Fibroblast of the conjunctiva (primary cell): ENCODE results near the gene NXPH3.

Source experiments
- DNase-seq: peaks from one replicate; pipeline ENCODE4 v3.0.0-alpha.2; 2010; ENCODE audit warnings: low read depth

The NXPH3 gene

DNA sequence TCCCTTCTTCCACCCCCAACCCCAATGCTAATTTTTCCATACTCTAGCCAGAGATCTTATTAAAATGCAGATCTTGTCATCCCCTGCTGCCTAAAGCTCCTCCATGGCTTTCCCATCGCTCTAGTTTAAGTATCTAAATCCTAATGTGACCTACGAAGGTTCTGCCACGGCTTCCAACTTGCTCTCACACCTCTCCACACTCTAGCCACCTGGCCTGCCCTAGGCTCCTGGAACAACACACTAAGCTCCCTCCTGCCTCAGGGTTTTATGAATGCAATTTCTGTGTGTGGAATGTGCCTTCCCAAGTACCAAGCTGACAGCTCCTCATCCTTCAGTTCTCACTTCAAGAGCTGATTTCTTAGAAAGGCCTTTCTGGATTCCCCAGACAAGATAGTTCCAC lies 16.6 kb downstream of the NXPH3 start:
- DNase-seq = no peak

GRCh38 chr17:49595328-49595727 lies 19.7 kb downstream of the NXPH3 start:
- no peak for DNase-seq

DNA sequence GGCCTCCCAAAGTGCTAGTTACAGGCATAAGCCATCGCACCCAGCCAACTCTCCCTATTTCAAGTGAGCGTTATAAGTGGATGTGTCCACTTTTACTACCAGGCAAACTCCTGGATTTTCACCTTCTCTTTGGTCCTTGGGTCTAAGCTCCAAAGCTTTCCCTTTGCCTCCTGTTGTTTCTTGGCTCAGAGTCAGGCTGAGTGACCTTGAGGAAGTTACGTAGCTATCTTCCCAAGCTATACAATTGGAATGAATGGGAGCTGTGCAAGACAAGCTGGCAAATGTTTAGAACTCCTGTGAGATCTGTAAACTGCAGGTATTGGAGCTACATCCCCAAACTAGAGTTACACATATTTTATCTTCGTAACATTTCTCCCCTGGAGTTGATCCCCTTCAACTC lies 20.3 kb downstream of the NXPH3 start:
- no peak for DNase-seq

GRCh38 chr17:49596613-49597244 lies 21.1 kb downstream of the NXPH3 start:
- DNase-seq = no peak

DNA sequence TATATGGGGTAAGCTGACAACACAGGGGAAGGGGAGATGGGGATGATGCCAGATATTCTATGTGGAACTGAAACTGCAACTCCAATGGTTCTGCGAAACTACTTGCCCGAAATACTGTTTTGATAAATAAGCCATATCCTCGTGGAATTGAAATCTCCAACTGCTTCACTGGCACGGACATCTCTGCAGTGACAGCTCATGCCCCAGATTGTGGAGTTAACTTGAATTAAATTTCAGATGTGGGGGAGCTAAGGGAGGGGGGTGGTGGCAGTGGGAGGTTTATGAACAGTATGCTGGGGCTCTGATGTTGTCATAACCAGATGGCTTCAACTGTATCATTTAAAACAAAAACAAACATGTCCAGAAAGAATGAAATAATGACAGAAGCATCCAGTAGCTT lies 21.8 kb downstream of the NXPH3 start:
- DNase-seq = no peak

DNA sequence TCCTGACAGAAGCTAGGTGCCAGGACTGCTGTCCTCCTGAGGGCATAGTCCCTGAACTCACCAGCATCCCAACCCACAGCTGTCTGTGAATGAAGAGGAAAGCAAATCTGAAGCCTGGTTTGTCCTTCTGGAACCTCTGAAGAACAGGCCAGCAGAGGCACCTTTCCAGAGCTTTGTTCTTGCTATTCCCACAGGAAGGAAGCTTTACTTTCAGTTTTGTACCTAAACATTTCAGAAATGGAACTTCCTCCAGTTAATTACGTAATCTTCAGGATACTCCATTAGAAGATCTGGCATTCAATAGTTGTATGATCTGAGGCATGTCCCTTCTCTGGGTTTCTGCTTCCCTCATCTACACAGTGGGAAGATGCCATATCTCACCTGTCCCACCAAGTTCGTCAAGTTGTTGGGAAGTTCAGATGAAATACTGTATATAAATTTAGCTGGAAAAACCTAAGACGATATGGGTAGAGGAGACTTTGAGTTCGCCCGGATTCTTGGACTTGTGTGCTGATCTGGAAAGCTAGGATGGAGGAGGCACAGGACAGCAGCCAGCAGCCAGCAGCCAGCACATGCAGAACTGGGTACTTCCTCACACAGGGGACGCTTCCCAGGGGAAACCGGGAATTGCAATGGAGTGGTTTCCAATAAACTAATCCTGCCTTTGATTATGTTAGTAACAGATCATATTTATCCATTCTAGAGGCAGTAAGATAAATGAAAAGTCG lies 22.4 kb downstream of the NXPH3 start:
- DNase-seq = no peak

GRCh38 chr17:49598918-49599317 lies 23.2 kb downstream of the NXPH3 start:
- no peak for DNase-seq

DNA sequence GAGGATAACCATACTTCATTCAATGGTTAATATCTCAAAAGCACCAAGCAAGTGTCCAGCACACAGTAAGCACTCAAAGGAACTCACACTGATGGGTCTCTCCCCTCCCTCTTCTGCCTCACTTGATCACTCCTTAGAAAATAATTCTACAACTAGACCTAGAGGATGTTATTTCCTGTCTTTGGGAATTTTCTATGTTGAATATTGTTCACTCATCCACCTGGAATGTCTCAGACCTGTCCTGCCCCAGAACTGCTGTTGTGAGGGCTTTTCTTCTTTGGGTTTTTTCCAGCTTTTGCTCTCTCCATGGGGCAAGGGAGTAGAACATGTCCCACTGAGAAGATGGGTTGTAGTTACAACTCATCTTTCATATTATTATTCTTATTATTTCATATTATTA lies 25.3 kb downstream of the NXPH3 start:
- DNase-seq = no peak

GRCh38 chr17:49602783-49603182 lies 27.1 kb downstream of the NXPH3 start:
- no peak for DNase-seq

- DNase-seq = no peak
Measured at GRCh38 chr17:49603238-49603637, 27.6 kb downstream of the NXPH3 start.

- DNase-seq = no peak
Measured at GRCh38 chr17:49603720-49604119, 28.0 kb downstream of the NXPH3 start.

DNA sequence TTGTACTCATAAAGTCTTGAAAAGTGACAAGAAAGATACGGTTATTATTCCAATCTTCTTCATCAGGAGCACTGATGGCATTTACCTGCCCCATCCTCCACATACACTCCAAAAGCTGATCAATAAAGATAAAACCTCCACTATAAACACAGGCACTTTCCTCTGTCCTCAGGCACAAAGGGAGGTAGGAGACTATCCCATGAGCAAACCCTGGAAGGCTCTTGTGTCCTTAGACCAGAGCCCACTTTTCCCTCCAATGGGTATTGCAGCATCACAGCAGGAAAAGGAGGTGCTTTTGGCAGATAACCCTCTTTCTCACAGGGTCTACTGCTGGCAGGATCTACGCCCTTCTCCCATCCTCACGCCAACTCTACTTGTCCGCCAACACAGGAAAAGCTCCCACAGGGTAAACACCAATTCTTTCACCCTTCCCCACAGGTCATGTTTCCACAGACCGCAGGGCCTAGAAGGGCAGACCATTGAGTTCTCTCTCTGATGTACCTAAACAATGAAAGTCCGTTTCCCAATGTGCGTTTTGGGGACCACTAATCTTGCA lies 28.7 kb downstream of the NXPH3 start:
- DNase-seq = no peak

GRCh38 chr17:49610883-49611584 lies 35.4 kb downstream of the NXPH3 start:
- DNase-seq = no peak

DNA sequence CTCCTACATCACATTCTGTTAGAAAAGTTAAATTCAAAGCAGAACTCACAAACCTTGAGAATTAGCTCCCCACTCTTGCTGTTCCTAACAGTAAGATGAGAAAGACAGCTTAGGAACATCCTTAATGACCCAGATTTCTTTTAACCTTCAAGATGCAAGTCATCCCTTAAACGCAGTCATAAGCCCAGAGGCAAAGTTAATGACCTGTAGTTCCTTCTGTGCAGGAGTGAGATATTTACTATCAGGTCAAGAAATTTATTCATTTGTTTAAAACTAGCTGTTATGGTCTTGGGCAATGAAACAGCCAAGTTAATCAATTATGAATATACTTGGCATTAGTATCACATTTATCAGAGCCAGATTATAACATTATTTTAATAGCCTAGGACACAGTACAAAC lies 37.1 kb downstream of the NXPH3 start:
- no peak for DNase-seq

DNA sequence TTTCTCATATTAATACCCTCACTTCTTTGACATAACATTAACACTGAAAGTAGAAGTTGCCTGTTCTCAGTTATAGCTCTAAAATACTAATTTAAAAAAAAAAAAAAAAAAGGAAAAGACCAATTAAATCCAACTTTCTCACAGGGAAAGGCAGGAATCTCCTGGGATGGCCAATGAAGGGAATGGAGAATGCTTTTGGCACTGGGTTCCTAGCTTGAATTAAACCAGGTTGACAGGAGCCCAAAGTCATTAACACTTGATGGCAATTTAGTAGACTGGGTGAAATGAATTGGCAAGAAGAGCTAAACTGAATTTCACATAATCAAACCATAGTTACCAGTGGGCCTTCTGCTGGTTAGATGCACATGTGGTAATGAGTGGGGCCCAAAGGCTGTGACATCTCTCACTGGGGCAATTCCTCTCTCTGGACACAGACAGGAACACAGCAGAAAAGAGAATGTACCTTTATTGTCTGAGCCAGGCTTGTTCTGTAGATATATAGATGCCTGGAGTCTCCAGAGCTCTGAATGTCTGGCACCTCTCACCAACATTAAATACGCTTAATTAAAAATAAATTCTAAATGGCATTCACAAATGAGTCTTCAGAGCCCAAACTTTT lies 37.6 kb downstream of the NXPH3 start:
- DNase-seq = no peak

- DNase-seq = no peak
Measured at GRCh38 chr17:49616086-49616485, 40.4 kb downstream of the NXPH3 start.

- DNase-seq = peak; percentile 79
Measured at GRCh38 chr17:49616601-49617131, 41.0 kb downstream of the NXPH3 start.

DNA sequence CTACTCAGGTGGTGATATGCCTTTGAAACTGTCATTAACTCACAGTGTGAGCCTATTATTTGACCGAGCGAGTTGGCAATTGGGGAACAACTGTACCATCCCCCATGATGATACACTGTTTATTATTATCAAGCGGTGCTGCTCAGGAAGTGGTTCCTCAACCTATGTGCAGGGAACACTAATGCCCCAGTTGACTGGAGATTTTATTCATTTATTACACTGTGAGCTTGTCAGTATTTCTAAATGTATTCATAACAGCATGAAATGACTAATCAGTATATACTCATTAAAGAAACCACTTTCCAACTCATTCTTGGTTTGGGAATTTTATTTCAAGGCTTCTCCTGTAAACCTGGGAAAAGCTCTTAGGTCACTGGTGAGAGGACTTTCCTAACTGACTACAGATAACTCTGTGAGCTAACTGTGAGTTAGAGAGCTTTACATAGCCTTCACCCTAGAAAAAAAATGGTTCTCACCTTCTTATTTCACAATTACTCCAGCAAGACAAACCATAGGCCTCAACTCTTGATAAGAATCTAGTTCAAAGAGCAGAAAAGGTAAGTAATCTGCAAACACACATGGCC lies 42.4 kb downstream of the NXPH3 start:
- DNase-seq = no peak

DNA sequence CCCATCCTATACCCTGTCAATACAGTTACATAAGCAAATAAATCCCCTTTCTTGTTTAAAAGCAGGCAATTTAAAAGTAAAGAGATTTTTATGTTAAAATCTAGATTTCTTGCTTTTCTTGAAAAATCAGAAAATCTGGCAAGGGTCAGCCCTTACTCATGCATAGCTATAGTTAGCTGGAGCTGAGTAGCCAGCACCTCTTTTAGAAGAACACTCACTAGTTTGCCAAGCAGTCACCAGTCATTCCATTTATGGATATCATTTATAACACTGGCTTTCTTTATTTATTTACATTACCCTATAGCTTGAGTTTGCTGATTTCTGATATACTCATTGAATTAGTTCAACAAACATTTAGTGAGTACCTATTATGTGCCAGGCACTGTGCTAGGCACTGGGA lies 45.7 kb downstream of the NXPH3 start:
- no peak for DNase-seq

DNA sequence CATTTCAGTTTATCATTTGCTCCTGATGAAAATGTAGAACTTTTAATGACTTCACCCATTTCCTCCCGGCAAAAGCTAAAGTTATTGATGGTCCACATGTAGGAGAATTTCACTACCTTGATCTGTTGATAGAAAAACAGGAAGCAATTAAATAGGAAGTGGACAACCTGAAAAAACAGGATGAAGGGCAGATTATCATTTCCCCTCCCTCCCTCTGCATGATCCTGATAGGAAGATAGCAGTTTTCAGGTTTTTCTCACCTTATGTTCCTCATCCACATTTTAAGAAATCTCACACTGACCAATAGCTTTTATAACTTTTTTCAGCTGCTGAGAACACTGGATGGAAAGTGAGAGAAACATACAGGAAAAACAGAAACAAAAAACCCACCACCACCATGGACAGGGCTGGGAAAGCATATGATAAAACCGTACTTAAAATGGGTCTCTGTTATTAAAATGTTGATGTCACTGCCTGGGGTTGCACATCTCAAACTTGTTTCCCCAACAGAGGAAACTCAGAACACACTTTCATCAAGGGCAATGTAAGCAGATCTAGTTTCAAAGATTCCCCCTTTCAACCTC lies 46.4 kb downstream of the NXPH3 start:
- no peak for DNase-seq

GRCh38 chr17:49624896-49625295 lies 49.2 kb downstream of the NXPH3 start:
- DNase-seq = no peak

GRCh38 chr17:49629447-49629846 lies 53.8 kb downstream of the NXPH3 start:
- DNase-seq = no peak
